Measurements from ENCODE around the gene RFT1. TPM values are rescaled to one million over a fixed set of nuclear protein-coding genes. Genes with fewer than 3 reads are reported as not detected.
"Not testable (repeated sequence)": the region's sequence is repeated elsewhere in the genome, so short reads cannot be mapped to it uniquely, and the experiment has no call there.

RFT1 gene
- total RNA-seq, 1 donor from 2014 or later, result 32.4 TPM

DNA sequence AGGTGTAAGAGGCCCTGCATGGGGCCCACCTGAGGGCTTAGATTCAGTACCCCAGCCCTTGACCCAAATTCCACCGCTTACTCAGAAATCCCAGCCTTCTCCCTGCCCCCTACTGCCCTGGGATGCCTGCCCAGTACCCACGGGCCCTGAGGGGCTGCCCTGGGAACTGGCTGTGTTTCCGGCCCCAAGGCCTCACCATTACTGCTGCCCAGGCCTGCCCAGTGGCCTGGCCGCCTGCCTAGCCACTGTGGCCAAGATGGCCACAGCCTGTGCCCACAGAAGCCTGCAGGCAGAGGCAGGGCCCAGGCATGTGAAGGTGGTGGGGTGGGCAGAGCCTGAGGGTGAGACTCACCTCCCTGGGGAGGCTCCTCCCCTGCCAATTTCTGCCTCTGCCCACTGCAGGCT is 24.6 kb upstream of the RFT1 start:
- no peak for DNase-seq (ENCODE audit: low read depth, low spot score)
- Mint-ChIP-seq H3K4me1 (no peaks in the 10 kb centered on the region), H3K27me3 (ENCODE audit: low read depth) (peaks cover 26% of the 10 kb centered on the region), H3K36me3 (ENCODE audit: low read depth) (no peaks in the 10 kb centered on the region), H3K27ac (ENCODE audit: unreplicated experiment) (no peak overlapping the region), H3K9me3 (no peaks in the 10 kb centered on the region), H3K4me3 (no peak overlapping the region)
- TF ChIP-seq, protein P1, sequence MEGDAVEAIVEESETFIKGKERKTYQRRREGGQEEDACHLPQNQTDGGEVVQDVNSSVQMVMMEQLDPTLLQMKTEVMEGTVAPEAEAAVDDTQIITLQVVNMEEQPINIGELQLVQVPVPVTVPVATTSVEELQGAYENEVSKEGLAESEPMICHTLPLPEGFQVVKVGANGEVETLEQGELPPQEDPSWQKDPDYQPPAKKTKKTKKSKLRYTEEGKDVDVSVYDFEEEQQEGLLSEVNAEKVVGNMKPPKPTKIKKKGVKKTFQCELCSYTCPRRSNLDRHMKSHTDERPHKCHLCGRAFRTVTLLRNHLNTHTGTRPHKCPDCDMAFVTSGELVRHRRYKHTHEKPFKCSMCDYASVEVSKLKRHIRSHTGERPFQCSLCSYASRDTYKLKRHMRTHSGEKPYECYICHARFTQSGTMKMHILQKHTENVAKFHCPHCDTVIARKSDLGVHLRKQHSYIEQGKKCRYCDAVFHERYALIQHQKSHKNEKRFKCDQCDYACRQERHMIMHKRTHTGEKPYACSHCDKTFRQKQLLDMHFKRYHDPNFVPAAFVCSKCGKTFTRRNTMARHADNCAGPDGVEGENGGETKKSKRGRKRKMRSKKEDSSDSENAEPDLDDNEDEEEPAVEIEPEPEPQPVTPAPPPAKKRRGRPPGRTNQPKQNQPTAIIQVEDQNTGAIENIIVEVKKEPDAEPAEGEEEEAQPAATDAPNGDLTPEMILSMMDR (conservative IDR thresholded peaks at IDR 0.05), result no peak

DNA sequence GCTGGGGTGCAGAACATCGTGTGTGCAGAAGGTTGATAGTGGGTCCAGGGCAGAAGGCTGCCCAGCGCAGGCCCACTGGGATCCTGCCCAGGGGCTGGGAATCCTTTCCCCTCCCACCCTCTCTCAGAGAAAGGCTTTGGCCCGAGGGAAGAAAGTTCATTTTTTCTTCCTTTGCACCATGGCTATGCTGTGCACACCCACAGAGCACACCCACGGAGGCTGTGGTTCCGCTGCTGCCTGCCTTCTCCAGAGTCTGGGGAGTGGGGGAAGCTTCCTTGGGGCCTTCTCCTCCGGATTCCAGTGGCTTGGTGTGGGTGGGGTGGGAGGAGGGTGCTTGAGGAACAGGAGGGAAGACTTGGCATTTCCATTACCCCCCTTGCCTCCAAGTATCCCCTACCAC is 23.7 kb upstream of the RFT1 start:
- no peaks in the 10 kb centered on the region for H3K9me3 Mint-ChIP-seq
- H3K36me3 Mint-ChIP-seq (ENCODE audit: low read depth), result no peaks in the 10 kb centered on the region
- H3K4me3 Mint-ChIP-seq, result no peak overlapping the region
- DNase-seq (ENCODE audit: low read depth, low spot score), result no peak
- no peak overlapping the region for H3K27ac Mint-ChIP-seq (ENCODE audit: unreplicated experiment)
- TF ChIP-seq, protein P1 (conservative IDR thresholded peaks at IDR 0.05), result no peak
- H3K27me3 Mint-ChIP-seq (ENCODE audit: low read depth), result peaks cover 17% of the 10 kb centered on the region
- H3K4me1 Mint-ChIP-seq, result no peaks in the 10 kb centered on the region

DNA sequence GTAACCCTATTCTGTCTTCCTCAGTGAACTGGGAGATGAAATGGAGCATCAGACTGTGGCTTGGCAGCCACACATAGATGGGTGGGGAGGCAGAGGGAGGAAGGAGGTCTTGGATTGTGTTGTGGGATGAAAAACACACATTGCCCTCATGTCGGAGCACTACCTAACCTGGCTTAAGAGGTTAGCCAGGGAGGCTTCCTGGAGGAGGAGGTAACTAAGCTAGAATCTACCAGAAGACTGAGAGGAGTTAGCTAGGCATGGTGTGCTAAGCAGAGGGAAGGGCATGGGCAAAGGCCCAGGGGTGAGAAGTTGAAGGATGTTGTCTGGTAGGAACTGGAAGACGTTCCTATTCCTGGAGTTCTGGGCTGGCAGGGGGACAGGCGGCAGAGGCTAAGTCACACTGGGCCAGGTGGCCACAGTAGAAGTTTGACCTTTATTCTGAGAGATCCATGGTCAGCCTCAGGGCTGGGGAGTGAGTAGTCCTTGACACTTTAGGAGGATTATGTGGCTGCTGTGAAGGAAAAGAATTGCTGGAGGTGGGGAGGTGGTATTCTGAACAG is 23.1 kb upstream of the RFT1 start:
- DNase-seq (ENCODE audit: low read depth, low spot score), result no peak
- TF ChIP-seq, protein P1 (conservative IDR thresholded peaks at IDR 0.05), result no peak
- Mint-ChIP-seq H3K9me3 (no peaks in the 10 kb centered on the region), H3K27me3 (ENCODE audit: low read depth) (peaks cover 12% of the 10 kb centered on the region), H3K36me3 (ENCODE audit: low read depth) (no peaks in the 10 kb centered on the region), H3K27ac (ENCODE audit: unreplicated experiment) (no peak overlapping the region), H3K4me1 (no peaks in the 10 kb centered on the region), H3K4me3 (peak overlapping the region; percentile 5)

DNA sequence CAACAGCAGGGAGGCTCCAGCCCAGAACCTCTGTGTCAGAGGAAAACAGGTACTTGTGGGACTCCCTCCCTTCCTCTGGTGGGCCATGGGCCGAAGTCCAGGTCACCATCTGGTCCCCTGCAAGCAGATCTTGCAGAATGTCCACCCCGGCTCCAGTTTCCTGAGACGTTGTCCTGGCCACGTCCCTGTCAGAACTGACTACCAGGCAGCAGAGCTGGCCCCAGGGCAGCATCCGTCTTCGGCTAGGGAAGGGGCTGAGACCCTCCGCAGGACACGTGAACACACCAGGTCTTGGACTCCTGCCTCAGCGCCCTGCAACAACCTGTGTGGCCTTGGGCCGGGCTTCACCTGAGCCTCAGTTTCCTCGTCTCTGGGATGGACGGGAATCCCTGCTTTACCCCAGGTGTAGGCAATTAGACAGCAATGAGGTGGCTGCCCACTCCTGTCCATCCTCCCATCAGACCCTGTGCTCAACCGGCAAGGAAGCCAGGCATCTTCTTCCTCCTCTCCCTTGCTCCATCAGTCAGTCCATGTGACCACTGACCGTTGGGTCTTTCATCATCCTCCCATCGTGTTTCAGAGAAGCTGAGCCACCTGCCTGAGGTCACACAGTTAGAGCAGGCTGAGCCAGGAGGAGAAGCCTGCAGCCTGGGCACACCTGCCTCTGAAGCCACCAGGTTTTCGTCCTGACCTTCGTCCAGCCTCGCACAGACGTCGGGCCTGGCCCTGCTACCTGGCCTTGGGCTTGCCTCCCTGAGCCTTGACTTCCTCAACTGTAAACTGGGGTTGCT is 21.8 kb upstream of the RFT1 start:
- no peaks in the 10 kb centered on the region for H3K9me3 Mint-ChIP-seq
- H3K27ac Mint-ChIP-seq (ENCODE audit: unreplicated experiment), result peak overlapping the region; percentile 27
- TF ChIP-seq, protein P1 (conservative IDR thresholded peaks at IDR 0.05), result no peak
- no peaks in the 10 kb centered on the region for H3K4me1 Mint-ChIP-seq
- no peak overlapping the region for H3K4me3 Mint-ChIP-seq
- peaks cover 4% of the 10 kb centered on the region for H3K27me3 Mint-ChIP-seq (ENCODE audit: low read depth)
- no peak for DNase-seq (ENCODE audit: low read depth, low spot score)
- no peaks in the 10 kb centered on the region for H3K36me3 Mint-ChIP-seq (ENCODE audit: low read depth)

DNA sequence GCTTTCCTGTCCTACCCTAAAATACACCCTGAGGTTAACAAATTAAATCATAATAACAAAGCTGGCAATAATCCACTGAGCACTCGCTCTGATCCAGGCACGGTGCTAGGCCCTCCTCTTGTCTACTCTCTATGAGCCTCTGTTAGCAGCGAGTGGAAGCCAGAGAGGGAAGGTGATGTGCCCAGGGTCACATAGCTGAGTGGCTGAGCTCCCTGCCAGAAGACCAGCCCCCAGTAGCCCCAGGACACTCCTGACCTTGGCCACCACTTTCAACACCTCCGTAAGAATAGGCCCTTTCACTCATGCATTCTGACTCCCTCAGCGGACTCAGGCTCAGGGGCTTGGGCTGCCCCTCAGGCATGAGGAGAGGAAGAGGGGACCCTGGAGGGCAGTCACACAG is 21.2 kb upstream of the RFT1 start:
- no peak overlapping the region for H3K4me3 Mint-ChIP-seq
- H3K27me3 Mint-ChIP-seq (ENCODE audit: low read depth), result no peaks in the 10 kb centered on the region
- TF ChIP-seq, protein P1 (conservative IDR thresholded peaks at IDR 0.05), result no peak
- H3K9me3 Mint-ChIP-seq, result no peaks in the 10 kb centered on the region
- H3K27ac Mint-ChIP-seq (ENCODE audit: unreplicated experiment), result no peak overlapping the region
- DNase-seq (ENCODE audit: low read depth, low spot score), result no peak
- no peaks in the 10 kb centered on the region for H3K36me3 Mint-ChIP-seq (ENCODE audit: low read depth)
- H3K4me1 Mint-ChIP-seq, result no peaks in the 10 kb centered on the region

DNA sequence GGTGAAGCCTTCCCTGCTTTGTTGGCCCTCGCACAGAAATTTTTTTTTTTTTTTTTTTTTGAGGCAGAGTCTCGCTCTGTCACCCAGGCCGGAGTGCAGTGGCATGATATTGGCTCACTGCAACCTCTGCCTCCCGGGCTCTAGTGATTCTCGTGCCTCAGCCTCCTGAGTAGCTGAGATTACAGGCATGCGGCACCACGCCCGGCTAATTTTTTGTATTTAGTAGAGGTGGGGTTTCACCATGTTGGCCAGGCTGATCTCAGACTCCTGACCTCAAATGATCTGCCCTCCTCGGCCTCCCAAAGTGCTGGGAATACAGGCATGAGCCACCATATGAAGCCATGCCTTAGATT is 20.8 kb upstream of the RFT1 start:
- not testable (repeated sequence) for H3K27ac Mint-ChIP-seq (ENCODE audit: unreplicated experiment); H3K27me3 Mint-ChIP-seq (ENCODE audit: low read depth); H3K36me3 Mint-ChIP-seq (ENCODE audit: low read depth); H3K4me3 Mint-ChIP-seq; H3K9me3 Mint-ChIP-seq; DNase-seq (ENCODE audit: low read depth, low spot score); H3K4me1 Mint-ChIP-seq

Measured in neural crest cell (in vitro differentiated cells).